B cell (primary cell): ENCODE results near the gene AREL1. TPM values are rescaled to one million over a fixed set of nuclear protein-coding genes. Genes with fewer than 3 reads are reported as not detected.

Experiments used
- ATAC-seq: fragments of 200-7000 bp; cut with Tn5 transposase; one replicate; pipeline ENCODE4 v1.10.0; 2021; ENCODE audit warnings: low read depth, mild to moderate bottlenecking, moderate number of reproducible peaks, moderate library complexity
- CTCF ChIA-PET: fragments of 350-600 bp; sonication (Branson Sonifier 250); formaldehyde crosslinking; loops from one replicate; lab custom pipeline; 2021; ENCODE audit warnings: antibody characterized with exemption, inconsistent platforms; lab: Charles Lee
- POLR2A ChIA-PET: fragments of 350-600 bp; sonication (Branson Sonifier 250); formaldehyde crosslinking; loops from one replicate; lab custom pipeline; 2021; ENCODE audit warnings: antibody characterized with exemption; lab: Charles Lee
- DNase-seq: peaks from one replicate; pipeline ENCODE4 v3.0.0; 2013
- H2AFZ ChIP-seq: 2 replicates; pipeline ENCODE4 v1.6.1; 2012; ENCODE audit warnings: mild to moderate bottlenecking, low read depth, low read length; ENCODE audit not compliant: insufficient read depth, poor library complexity, severe bottlenecking
- H3K27ac ChIP-seq, 2 donors: 1 replicate in 1 of 2; 2 replicates in 1 of 2; pipeline ENCODE4 v1.5.1; 2012 to 2013; ENCODE audit warnings: low read length in 2 of 2, mild to moderate bottlenecking in 2 of 2, moderate library complexity in 1 of 2
- H3K27me3 ChIP-seq, 4 experiments: fragments of 200-600 bp in 1 of 4; sonication (generic) in 1 of 4; replicated peaks in 1 of 4; 1 replicate in 2 of 4; 2 replicates in 2 of 4; pipeline versions ENCODE4 v1.6.1 to v1.7.0; 2013 to 2016; ENCODE audit warnings: low read length in 3 of 4, mild to moderate bottlenecking in 2 of 4, mixed read lengths in 1 of 4, moderate library complexity in 1 of 4; ENCODE audit not compliant: insufficient read depth in 4 of 4, control insufficient read depth in 3 of 4; ENCODE audit errors: control extremely low read depth in 1 of 4
- H3K36me3 ChIP-seq, 2 experiments: replicated peaks in 1 of 2; 1 replicate in 1 of 2; 2 replicates in 1 of 2; pipeline versions ENCODE4 v1.6.1 to v1.7.1; 2013; ENCODE audit warnings: low read length in 1 of 2; ENCODE audit not compliant: insufficient read depth in 2 of 2, control insufficient read depth in 1 of 2; ENCODE audit errors: control extremely low read depth in 1 of 2, extremely low read depth in 1 of 2
- H3K4me1 ChIP-seq, 2 donors: fragments of 200-600 bp in 1 of 2; sonication (generic) in 1 of 2; 1 replicate in 1 of 2; 2 replicates in 1 of 2; pipeline versions ENCODE4 v1.5.1 to v1.6.1; 2013 to 2017; ENCODE audit warnings: low read length in 2 of 2; ENCODE audit not compliant: control insufficient read depth in 2 of 2, insufficient read depth in 2 of 2
- H3K4me2 ChIP-seq: replicated peaks from 2 replicates; pipeline ENCODE3; 2012; ENCODE audit warnings: mild to moderate bottlenecking, low read depth, low read length; ENCODE audit not compliant: poor library complexity, severe bottlenecking
- H3K4me3 ChIP-seq, 5 experiments: fragments of 200-600 bp in 1 of 5; sonication (generic) in 1 of 5; 1 replicate in 3 of 5; 2 replicates in 2 of 5; pipeline versions ENCODE4 v1.5.1 to v1.7.0; 2011 to 2016; ENCODE audit warnings: low read length in 4 of 5, mild to moderate bottlenecking in 4 of 5, low read depth in 2 of 5, control low read depth in 1 of 5, moderate library complexity in 1 of 5; ENCODE audit not compliant: insufficient read depth in 1 of 5; ENCODE audit errors: control extremely low read depth in 1 of 5, extremely low read depth in 1 of 5
- H3K79me2 ChIP-seq: fragments of 200-600 bp; sonication (generic); one replicate; pipeline ENCODE4 v1.6.0; 2016; ENCODE audit warnings: low read length; ENCODE audit not compliant: control insufficient read depth, insufficient read depth
- H3K9ac ChIP-seq: fragments of 200-600 bp; sonication (generic); 2 replicates; pipeline ENCODE4 v1.6.1; 2017; ENCODE audit warnings: mild to moderate bottlenecking, low read length, moderate library complexity
- H3K9me3 ChIP-seq, 3 donors: one replicate each; pipeline versions ENCODE4 v1.6.1 to v1.7.1; 2013; ENCODE audit warnings: low read length in 2 of 3; ENCODE audit not compliant: control insufficient read depth in 2 of 3, insufficient read depth in 1 of 3; ENCODE audit errors: control extremely low read depth in 1 of 3
- H4K20me1 ChIP-seq: 2 replicates; pipeline ENCODE4 v1.6.0; 2012; ENCODE audit warnings: mild to moderate bottlenecking, low read length; ENCODE audit not compliant: insufficient read depth, control insufficient read depth, poor library complexity, severe bottlenecking
- H3K27ac Mint-ChIP-seq: one replicate; pipeline ENCODE4 v1.8.0; 2021; ENCODE audit warnings: mixed read lengths
- H3K27me3 Mint-ChIP-seq: one replicate; pipeline ENCODE4 v1.8.0; 2021; ENCODE audit warnings: mixed read lengths
- H3K4me1 Mint-ChIP-seq: one replicate; pipeline ENCODE4 v1.8.0; 2021; ENCODE audit warnings: mixed read lengths
- H3K4me3 Mint-ChIP-seq: one replicate; pipeline ENCODE4 v1.8.0; 2021; ENCODE audit warnings: mixed read lengths
- H3K9me3 Mint-ChIP-seq: one replicate; pipeline ENCODE4 v1.8.0; 2022; ENCODE audit warnings: mixed read lengths; ENCODE audit not compliant: insufficient read depth
- EZH2 ChIP-seq: IDR thresholded peaks from 2 replicates; pipeline ENCODE4 v1.6.1; 2012; ENCODE audit warnings: borderline replicate concordance, low read depth, mild to moderate bottlenecking, moderate library complexity, low read length; ENCODE audit not compliant: insufficient read depth, poor library complexity, severe bottlenecking
- WGBS: methylation state at CpG from one replicate; pipeline ENCODE4 v1.1.5; 2013; ENCODE audit warnings: missing lambda C conversion rate; ENCODE audit not compliant: insufficient coverage; 5-methylcytosine and 5-hydroxymethylcytosine counted together
- intact Hi-C: fragments of 100-400 bp; cut with micrococcal nuclease; formaldehyde crosslinking; loops from one replicate; pipeline ENCODE4 v1.10.0; 2022
- polyA plus RNA-seq: library from polyadenylated mRNA; depleted of rRNA; stranded (reverse); fragments of >200 nt; gene quantifications from 2 replicates; pipeline ENCODE4 v1.2.3, GENCODE V29; 2012
- total RNA-seq, 2 donors: library from RNA; stranded (reverse); fragments of 120-200 nt in 1 of 2; gene quantifications; 1 replicate in 1 of 2; 2 replicates in 1 of 2; pipeline versions ENCODE4 v1.2.3 to v1.2.4, GENCODE V29; 2013 to 2022
- TF ChIP-seq, protein P1 (sequence below): fragments of 200-600 bp; IDR thresholded peaks from one replicate; pipeline ENCODE4 v1.8.0; 2022; ENCODE audit warnings: antibody characterized with exemption, mild to moderate bottlenecking

The AREL1 gene
- total and polyA plus RNA-seq, 2 donors (not counting 1 experiment from before 2014, with no cell fraction given): 19.2 to 39.4 TPM

DNA sequence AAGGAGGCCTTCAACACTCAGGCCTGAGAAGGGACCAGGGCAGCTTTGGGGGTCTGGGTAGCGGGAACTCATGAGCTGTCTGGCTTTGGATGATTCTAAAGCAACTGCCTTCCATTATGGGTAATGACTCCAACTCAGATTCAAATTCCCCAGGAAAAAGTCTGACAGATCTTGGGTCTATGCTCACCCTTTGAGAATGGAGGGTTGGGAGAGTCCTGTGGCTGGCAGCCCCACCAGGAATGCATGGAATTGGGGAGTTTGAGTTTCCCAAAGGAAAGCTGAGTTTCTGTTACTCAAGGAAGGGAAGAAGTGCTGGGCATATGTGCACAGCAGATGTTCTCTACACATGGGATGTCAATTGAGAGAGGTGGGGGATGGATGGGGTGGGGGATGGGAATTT lies 78.4 kb downstream of the AREL1 start:
- no peaks in the 10 kb centered on the region for H3K79me2 ChIP-seq
- ATAC-seq (no peak), DNase-seq (no peak)
- TF ChIP-seq, protein P1, sequence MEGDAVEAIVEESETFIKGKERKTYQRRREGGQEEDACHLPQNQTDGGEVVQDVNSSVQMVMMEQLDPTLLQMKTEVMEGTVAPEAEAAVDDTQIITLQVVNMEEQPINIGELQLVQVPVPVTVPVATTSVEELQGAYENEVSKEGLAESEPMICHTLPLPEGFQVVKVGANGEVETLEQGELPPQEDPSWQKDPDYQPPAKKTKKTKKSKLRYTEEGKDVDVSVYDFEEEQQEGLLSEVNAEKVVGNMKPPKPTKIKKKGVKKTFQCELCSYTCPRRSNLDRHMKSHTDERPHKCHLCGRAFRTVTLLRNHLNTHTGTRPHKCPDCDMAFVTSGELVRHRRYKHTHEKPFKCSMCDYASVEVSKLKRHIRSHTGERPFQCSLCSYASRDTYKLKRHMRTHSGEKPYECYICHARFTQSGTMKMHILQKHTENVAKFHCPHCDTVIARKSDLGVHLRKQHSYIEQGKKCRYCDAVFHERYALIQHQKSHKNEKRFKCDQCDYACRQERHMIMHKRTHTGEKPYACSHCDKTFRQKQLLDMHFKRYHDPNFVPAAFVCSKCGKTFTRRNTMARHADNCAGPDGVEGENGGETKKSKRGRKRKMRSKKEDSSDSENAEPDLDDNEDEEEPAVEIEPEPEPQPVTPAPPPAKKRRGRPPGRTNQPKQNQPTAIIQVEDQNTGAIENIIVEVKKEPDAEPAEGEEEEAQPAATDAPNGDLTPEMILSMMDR: no peak
- TF ChIP-seq EZH2: no peak
- H3K27me3 ChIP-seq: peaks cover 0 to 6% (median 0%) of the 10 kb centered on the region in 4 experiments
- no peak overlapping the region for H2AFZ ChIP-seq
- Mint-ChIP-seq H3K27ac (no peak overlapping the region), H3K27me3 (peaks cover 3% of the 10 kb centered on the region), H3K9me3 (no peaks in the 10 kb centered on the region), H3K4me1 (no peaks in the 10 kb centered on the region), H3K4me3 (no peak overlapping the region)
- H3K36me3 ChIP-seq: no peaks in the 10 kb centered on the region
- no peak overlapping the region for H3K4me2 ChIP-seq
- no peak overlapping the region for H3K9ac ChIP-seq
- POLR2A ChIA-PET: interaction anchor here (0.6 kb wide), 1 partner anchor 171 kb away, joined by 3 read pairs; no protein-coding TSS in a partner anchor
- intact Hi-C loops: no loop called here
- no peaks in the 10 kb centered on the region for H3K4me1 ChIP-seq
- H3K9me3 ChIP-seq: no peaks in the 10 kb centered on the region
- no peaks in the 10 kb centered on the region for H4K20me1 ChIP-seq
- WGBS: no CpG with 5 or more reads among the region's 1 CpG
- no peak overlapping the region for H3K27ac ChIP-seq
- CTCF ChIA-PET: no interaction called here
- H3K4me3 ChIP-seq: no peak overlapping the region

DNA sequence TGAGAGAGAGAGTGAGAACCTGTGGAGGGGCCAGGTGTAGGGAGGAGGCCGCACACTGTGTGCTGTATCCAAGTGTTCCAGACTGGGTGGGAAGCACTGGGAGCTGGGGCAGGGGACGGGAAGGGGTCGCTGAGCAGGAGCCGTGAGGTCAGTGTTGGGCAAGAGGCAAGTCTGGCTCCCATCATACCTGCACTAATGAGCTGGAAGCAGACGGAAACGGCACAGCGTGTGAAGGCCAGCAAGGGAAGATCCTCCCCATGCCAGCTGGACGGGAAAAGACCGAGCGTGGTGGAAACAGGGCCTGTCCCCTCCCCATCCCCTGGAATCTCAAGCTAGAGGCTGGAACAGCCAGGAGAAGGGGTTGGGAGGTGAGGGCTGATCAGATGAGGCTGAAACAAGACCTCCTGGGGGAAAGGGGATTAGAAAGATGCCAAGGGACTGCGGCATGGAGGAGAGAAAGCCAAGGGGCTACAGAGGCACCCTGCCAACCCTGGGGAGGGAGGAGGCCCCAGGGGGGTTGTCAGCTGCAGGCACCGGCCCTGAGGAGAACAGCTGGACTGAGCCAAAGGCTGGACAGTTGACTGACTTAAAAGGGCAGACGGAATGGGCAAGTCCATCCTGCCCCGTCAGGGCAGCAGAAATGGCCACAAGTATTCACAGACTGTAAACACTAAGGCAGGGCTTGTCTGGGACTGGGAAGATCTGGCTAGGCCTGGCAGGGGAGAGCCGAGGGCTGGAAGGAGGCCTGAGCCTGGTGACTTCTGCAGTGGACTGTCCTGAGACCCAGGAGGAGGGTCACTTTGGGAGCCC lies 81.8 kb downstream of the AREL1 start:
- no peaks in the 10 kb centered on the region for H3K9me3 Mint-ChIP-seq
- H3K9me3 ChIP-seq: peaks cover 0 to 3% (median 0%) of the 10 kb centered on the region in 3 donors
- ChIA-PET CTCF (no interaction called here), POLR2A (no interaction called here)
- peaks cover 0 to 4% (median 0%) of the 10 kb centered on the region in 4 experiments for H3K27me3 ChIP-seq
- peaks cover 2% of the 10 kb centered on the region for H3K4me1 Mint-ChIP-seq
- no peak overlapping the region for H3K4me3 ChIP-seq
- H3K36me3 ChIP-seq: no peaks in the 10 kb centered on the region
- no peaks in the 10 kb centered on the region for H4K20me1 ChIP-seq
- H3K4me3 Mint-ChIP-seq: no peak overlapping the region
- no peak overlapping the region for H3K27ac ChIP-seq
- intact Hi-C loops: no loop called here
- no peak overlapping the region for H2AFZ ChIP-seq
- H3K27me3 Mint-ChIP-seq: peaks cover 3% of the 10 kb centered on the region
- peaks cover 0 to 5% of the 10 kb centered on the region in 2 donors for H3K4me1 ChIP-seq
- 93% methylated on average over 14 of the region's 15 CpGs for WGBS
- H3K79me2 ChIP-seq: no peaks in the 10 kb centered on the region
- DNase-seq: no peak
- no peak overlapping the region for H3K4me2 ChIP-seq
- ATAC-seq: no peak
- no peak overlapping the region for H3K27ac Mint-ChIP-seq
- H3K9ac ChIP-seq: no peak overlapping the region
- TF ChIP-seq EZH2: no peak
- TF ChIP-seq, protein P1: no peak
